NCI-H2227 (cell line): Measurements from ENCODE around the gene RRAGC.

Source experiments
- DNase-seq: peaks from one replicate; lab custom pipeline; 2025; ENCODE audit not compliant: unreplicated experiment; lab: John Stamatoyannopoulos, UW

The RRAGC gene, protein sequence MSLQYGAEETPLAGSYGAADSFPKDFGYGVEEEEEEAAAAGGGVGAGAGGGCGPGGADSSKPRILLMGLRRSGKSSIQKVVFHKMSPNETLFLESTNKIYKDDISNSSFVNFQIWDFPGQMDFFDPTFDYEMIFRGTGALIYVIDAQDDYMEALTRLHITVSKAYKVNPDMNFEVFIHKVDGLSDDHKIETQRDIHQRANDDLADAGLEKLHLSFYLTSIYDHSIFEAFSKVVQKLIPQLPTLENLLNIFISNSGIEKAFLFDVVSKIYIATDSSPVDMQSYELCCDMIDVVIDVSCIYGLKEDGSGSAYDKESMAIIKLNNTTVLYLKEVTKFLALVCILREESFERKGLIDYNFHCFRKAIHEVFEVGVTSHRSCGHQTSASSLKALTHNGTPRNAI

DNA sequence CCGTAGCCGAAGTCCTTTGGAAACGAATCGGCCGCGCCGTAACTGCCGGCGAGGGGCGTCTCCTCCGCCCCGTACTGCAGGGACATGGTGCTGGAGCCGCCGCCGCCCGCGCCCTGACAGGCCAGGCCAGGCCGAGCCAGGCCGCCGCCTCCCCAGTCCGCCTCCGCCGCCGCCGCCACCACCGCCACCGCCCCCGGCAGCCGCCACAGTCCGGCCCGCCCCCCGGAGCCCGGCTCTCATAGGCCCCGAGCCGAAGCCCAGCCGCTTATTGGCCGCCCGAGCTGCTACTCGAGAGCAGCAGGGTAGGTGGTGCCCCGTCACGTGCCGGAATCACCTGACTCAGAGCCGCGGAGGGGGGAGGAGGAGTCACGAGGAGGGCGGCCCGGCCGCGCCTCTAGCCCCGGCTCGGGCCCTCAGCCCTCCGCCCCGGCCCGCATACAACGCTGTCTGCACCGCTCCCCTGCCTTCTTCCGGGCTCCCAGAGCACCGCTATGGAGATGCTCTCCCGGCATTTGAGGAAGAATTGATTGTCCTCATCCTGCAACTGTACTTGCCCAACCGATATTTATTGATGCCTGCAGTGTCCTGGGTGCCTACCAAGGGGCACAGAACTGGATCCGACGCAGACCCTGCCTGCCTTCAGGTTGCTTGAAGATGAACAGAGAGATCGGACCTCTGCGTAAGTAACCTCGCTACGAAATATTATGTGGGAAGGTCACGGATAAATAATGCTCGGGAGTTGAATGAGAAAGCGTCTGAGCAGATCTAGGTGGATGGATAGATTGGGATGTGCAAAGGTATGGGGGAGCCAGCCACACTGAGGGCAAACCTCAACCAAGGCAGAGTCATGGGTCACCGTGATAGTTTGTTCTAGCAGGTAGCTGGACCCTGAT is at the start of gene RRAGC:
TSS of gene RRAGC (minus strand) at position 212 of the 893 bp plus-strand sequence. CDS start at position 86, 126 bp downstream.
- peak; percentile 99 for DNase-seq

DNA sequence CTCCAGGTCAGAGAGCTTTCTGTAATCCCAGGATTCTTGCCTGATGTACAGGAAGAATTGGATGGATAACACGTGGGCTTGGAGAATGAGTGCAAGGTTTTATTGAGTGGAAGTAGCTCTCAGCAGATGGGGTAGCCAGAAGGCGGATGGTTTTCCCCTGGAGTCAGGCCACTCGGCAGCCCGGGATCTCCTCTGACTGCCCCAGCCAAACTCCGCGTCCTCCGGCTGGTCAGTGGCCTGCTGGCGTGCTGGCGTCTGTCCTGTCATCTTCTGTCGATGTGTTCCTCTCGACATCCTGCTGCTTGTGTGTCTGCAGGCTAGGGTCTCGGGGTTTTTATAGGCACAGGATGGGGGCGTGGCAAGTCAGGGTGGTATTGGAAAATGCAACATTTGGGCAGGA is 49.2 kb upstream of the RRAGC start:
- DNase-seq: no peak

DNA sequence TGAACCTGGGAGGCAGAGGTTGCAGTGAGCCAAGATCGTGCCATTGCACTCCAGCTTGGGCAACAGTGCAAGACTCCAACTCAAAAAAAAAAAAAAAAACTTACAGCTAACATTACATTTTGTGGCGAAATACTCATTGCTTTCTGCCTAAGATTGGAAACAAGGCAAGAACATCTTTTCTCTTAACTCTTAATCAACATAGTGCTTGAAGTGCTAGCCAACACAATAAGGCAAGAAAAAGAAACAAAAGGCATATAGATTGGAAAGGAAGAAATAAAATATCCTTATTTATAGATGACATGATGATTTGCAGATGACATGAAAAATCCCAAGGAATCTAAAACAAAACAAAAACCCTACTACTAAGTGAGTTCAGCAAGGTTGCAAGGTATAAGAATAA is 46.4 kb upstream of the RRAGC start:
- no peak for DNase-seq

DNA sequence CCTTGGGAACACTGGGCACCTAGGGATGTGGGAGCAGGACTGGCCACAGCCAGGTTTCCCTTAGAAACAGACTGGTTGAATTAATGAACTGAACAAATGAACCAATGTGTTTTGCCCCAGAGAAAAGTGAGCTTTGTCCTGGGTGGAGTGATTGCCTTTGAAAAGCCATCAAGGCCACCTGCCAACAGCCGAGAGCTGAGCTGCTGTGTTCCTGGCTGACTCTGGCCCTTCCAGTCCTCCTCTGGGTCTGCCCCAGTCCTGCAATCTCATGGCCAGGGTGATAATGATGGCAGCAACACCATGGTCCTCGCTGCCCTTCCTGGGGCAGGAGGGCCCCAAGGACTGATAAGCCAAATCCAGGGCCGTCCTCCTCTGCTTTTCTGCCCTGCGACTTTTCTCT is 40.0 kb upstream of the RRAGC start:
- DNase-seq: no peak

DNA sequence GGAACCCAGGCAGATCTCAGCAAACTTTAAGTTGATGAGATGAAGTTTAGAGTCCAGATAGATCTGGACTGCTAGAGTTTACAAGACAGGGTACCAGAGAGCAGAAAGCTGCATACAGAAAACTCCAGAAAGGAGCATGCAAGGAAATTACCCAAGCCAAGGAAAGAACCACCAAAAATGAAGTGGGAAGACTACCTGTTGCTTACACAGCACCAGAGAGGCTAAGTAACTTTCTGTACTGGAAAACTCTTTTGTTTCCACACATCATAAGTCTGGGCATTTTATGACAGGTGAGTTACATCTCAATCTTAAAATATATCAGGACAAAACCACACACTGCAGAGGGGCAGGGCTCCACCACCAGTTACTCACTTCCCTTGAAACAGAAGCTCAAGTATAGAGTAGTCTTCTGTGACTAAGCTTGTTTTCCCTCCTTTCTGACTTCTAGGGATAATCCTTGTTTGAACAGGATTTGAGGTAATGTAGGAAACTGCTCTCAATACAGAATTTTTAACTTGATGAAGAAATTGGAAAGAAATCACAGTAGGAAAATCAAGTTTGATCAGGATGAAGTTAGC is 39.2 kb upstream of the RRAGC start:
- no peak for DNase-seq

DNA sequence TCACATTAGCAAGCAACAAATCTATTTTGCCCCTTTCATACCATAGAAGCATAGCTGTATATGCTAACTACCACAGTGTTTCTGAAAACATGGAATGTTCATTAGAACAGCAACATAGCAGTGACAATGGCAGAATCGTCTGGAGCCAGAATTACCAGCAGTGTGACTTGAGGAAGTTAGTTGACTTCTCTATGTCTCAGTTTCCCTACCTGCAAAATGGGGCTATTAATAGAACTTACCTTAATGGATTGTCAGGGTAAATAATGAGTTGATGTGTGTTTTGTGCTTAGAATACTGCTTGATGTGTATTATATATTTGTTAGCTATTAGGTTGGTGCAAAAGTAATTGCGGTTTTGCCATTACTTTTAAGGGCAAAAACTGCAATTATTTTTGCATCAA is 36.6 kb upstream of the RRAGC start:
- DNase-seq: no peak

DNA sequence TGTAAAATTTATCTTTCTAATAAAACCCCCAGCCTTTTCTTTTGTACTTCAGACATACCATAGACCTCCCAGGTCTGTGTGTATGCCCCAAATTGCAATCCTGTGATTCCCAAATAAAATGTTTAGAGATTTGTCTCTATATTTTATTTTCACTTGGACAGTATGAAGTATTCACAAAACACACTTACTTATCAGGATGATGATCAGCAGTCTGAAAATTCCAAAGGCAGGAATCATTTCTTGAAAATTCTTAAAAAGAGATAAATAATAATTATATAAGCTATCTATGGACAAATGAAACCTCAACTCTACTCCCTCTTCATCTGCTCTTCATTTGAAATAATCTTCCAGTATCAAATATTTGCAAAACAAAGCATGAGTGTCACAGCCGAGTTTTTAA is 33.4 kb upstream of the RRAGC start:
- no peak for DNase-seq

DNA sequence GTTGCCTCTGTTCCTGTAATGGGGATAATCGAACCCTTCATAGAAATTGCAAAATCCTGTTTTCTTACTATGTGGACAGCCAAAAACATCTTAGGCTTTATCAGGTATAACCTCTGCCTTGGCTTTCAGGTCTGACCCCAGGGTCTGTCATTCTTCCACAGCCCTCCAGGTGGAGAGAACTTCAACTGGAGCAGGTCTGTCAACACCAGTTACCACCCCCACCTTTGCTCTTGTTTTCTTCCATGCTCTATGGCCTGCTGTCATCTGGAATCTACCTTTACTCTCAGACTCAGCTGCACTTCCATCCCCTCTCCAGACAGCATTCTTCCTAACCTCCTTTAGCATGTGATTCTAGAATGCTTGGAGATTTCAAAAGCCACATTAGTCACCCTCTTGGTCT is 32.2 kb upstream of the RRAGC start:
- peak; percentile 5 for DNase-seq

DNA sequence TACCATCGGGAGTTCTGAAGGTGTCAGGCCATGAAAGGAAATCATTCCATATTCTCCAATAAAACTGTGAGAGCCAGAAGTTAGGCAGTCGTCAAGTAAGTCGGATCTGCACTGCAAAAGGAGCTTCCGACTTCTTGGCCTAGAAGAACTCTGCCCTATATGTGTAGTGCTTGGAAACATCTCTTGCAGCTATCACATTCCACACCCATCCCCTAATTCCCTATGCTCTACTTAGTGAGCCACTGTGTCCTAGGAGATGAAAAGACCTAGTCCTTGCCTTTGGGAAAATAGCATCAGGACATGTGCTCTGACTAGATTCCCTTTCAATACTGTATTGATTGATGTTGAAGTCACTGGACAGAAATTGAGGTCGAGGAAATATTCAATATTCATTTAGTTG is 30.0 kb upstream of the RRAGC start:
- no peak for DNase-seq

DNA sequence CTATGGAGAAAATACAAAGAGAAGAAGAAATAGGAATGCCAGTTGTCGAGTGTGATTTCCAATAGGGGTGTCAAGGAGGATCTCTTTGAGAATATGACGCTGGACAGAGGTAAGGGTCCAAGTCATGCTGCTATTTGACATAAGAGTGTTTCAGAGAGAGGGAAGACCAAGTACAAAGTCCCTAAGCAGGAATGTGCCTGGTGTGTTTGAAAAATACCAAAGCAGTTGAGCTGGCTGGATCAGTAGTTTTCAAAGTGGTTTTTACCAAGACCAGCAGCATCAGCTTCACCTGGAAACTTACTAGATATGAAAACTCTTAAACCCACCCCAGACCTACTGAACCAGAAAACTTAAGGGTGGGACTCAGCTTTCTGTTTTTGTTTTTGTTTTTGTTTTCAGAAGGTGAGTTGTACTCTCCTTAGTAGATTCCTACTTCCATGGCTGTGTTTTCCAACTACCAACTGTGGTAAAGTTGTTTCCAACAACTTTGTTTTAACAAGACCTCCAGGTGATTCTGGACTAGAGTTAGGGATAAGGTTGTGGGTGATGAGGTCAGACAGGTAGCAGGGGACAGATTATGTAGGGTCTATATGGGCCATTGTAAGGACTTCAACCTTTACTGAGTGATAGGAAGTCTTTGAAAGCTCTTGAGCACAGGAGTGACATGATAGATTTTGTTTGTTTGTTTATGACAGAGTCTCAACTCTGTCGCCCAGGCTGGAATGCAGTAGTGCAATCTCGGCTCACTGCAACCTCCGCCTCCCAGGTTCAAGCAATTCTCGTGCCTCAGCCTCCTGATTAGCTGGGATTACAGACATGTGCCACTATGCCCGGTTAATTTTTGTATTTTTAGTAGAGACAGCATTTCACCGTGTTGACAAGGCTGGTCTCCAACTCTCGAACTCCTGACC is 29.1 kb upstream of the RRAGC start:
- DNase-seq: no peak

DNA sequence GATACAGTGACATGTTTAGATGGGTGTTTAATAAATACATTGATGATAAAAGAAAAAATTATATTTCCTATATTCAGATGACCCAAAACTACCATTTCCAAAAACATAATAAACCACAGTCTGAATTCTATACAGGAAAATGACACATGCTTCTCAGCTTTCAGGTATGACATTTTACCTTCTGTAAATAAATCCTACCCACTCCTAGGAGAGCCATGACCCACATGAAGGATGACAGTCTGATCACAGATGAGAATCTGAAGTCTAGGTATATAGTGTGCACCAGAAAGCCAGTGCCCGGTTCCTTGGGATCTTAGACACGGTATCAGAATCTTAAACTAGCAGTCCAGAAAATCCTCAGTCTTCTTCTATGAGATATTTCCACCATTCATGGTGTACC is 25.5 kb upstream of the RRAGC start:
- no peak for DNase-seq

DNA sequence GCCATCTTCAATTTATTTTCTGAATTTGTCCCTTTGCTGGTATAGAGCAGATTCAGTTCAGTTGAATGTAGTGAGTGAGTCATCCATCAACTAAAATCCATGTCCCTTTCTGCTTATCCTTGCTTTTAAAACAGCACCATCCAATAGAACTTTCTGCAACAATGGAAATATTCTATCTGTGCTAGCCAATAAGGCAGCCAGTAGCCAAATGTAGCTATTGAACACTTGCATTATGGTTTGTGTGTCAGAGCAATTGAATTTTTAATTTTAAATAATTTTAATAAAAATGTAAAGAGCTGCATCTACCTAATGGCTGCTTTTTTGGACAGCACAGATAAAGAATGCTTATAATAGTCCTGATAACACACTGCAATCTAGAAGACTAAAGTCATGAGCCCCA is 21.9 kb upstream of the RRAGC start, which contains the start of gene GJA9:
TSS of gene GJA9 (minus strand) at position 101 of the 400 bp plus-strand sequence. CDS start 5,489 bp downstream, outside the sequence.
- DNase-seq: no peak

DNA sequence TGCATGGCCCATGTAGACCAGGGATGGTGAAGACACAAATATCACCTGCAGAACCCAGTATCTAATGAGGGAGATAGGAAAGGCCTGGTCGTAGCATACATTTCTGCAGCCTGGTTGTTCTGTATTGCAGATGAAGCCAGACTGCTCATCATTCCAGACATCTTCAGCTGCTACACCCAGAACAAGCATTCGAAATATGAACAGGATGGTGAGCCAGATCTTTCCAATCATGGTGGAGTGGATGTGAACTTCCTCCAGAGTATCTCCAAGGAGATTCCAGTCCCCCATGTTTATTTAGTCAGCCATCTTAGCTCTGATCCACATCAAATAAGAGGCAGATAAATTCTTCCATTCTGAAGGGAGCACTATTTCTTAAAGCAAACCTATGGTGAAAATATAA is 16.2 kb upstream of the RRAGC start:
- no peak for DNase-seq

DNA sequence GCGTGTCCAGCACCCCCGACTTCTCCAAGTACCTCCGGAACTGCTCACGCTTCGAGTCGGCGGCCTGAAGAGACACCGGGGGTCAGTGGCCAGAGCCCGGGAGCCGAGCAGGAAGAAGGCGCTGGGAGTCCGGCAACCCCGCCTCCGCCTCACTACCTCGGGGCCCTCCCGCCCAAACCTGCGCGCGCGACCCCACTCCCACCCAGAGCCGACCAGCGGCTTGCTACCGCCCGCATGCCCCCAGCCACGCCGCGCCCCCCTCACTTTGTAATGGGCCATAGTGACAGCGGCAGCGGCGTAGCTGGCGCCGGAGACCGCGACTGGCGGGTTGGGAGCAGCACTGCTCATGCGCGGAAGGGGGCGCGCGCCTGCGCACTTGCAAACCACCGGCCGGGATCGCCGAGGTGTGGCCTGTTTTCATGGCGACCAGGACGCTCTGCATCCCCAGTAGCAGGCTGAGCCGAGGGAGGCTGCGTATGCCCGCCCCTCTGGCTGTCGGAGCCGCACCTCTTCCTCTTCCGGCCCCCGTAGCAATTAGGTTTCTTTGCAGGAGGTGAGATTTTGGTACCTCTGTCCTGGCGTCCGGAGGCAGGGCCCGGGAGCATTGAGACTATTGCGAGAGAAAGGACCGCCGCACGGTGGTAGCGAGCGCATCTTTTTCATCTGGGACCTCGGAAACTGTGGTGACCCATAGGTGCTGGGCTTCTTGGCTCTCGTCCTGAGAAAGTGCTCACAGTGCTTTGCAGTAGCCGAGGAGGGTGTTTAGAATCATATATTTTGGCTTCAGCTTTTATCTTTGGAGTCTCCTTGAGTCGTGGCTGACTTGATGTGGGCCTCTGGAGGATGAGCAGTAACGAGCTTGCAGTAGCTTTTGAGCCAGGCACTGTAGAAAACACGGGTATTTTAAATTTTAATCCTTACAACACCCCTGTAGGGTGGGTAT is 13.7 kb upstream of the RRAGC start, which contains the start of gene MYCBP:
TSS of gene MYCBP (minus strand) at position 322 of the 943 bp plus-strand sequence. CDS start at position 279, 43 bp downstream.
- DNase-seq: peak; percentile 97

DNA sequence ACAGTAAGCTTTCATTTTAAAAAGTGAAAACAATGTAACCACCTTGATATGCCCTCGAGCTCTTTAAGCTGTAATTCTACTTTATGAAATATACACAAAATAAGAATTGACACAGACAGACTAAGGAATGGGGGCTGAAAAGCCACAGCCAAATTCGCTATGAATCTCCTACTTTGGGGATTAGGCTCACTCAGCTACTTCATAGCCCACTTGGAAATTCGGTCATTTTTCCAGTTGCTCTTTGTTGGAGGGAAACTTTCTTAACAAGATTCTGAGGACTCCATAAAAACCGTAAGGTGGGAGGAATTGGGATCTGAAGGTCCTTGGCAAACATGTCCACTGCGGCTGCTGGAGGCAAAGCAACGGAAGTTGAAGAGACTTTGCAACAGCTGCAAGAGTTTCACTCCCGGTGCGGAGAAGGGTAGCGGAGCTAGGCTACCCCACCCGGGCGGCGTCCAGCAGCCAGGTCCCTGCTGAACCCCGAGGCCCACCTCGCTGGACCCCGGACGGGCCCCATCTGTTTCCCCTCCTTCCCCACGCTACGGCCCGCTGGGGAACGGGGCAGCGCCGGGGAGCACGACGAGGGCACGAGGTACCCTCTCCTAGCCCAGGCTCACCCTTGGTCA is 12.9 kb upstream of the RRAGC start:
- no peak for DNase-seq

DNA sequence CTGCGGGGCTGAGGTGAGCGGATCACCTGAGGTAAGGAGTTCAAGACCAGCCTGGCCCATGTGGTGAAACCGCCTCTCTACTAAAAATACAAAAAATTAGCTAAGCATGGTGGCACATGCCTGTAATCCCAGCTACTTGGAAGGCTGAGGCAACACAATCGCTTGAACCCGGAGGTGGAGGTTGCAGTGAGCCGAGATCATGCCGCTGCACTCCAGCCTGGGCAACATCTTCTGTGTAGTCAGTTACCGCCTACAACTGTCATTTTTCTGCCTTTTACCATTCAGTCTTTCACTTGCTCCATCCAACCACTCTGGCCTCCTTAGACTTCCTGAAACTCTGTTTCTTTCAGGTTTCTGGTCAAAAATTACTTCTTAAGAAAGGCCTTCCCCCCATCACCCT is 11.4 kb upstream of the RRAGC start:
- no peak for DNase-seq

DNA sequence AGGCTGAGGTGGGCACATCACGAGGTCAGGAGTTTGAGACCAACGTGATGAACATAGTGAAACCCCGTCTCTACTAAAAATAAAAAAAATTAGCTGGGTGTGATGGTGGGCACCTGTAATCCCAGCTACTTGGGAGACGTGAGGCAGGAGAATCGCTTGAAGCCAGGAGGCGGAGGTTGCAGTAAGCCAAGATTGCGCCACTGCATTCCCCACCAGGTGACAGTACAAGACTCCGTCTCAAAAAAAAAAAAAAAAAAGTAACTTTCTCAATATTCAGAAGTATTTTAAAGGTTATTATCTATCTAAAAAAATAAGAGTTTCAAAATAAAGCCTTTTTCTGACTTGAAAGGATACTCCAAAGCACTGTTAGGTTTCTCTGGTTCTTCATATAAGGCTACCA is 7.6 kb upstream of the RRAGC start:
- no peak for DNase-seq

DNA sequence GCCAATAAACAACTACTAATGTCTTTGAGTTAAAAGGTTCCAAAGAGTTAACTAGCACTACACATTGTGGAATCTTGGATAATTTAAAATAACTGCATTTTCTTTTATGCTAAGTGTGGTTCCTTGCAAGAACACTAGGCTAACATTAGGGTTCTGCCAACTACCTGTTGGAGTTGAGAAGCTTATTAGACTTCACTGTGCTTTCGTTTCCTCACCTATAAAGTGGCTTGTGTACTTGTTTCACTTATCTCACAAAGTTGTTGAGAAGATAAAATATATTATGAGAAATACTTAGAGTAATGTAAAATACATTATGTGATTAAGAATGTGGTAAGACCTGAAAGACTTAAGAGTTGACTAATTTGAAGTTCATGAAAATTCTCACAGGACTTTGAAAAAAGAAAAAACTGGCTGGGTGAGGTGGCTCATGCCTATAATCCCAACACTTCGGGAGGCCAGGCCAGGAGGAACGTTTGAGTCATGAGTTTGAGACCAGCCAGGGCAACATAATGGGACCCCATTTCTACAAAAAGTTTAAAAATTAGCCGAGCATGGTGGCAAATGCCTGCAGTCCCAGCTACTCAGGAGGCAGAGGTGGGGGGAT is 5.6 kb upstream of the RRAGC start:
- DNase-seq: no peak

DNA sequence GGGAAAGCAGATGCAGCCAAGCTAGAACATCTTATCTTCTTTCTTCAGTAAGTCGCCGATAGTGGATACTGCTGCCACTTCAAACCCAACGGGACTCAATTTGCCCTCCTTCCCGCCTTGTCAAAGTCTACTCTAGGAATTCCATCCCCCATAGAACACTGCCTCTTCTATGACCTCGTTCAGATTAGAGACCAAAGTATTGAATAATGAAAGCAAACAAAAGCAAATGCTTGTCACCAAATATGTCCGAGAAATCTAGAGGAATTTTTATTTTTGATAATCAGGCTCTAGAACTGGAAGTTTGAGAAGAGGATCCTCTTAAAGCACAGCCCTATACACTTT is 853 bp upstream of the RRAGC start:
- DNase-seq: peak; percentile 31
